OCI-LY7 (cell line): Measurements from ENCODE around the gene SOX9.

Experiments used
- CTCF ChIP-seq: fragments of 200-600 bp; sonication (generic); conservative IDR thresholded peaks from 2 replicates; pipeline ENCODE4 v1.5.1; 2014; ENCODE audit warnings: mild to moderate bottlenecking, antibody characterized with exemption, low read length, moderate library complexity, mixed read lengths
- EZH2phosphoT487 ChIP-seq: fragments of 200-600 bp; sonication (generic); IDR thresholded peaks from 2 replicates; pipeline ENCODE4 v1.6.1; 2018; ENCODE audit warnings: low read depth, borderline replicate concordance, mild to moderate bottlenecking, mixed run types, antibody characterized with exemption, low read length, moderate library complexity, mixed read lengths

GRCh38 chr17:72123530-72124437 lies 3.0 kb downstream of the SOX9 start:
- TF ChIP-seq CTCF: no peak
- TF ChIP-seq EZH2phosphoT487: no peak
